Measurements from ENCODE around the gene CYFIP1.

Gene CYFIP1

DNA sequence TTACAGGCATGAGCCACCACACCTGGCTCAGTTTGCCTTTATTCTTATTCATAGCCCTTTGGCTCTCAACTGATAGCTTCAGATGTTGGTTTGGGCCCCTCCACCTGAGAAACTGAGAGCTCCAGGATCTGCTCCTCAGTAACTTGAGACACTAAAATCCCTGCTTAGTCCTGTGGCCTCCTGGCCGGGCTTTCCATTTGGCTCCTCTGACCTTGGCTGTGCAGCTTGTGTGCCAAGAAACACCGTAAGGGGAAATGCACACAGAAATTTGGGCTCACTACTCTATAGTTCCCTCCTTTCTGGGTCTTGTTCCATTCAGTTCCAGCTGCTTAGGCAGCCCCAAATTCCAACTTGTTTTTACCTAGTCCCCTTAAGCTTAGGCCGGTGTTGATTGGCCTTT is 116.8 kb downstream of the CYFIP1 start:
- TF ChIP-seq USF1 (IDR thresholded peaks at IDR 0.05): no peak
- no peak for TF ChIP-seq TEAD4 (IDR thresholded peaks at IDR 0.05)
- TF ChIP-seq, protein P1, sequence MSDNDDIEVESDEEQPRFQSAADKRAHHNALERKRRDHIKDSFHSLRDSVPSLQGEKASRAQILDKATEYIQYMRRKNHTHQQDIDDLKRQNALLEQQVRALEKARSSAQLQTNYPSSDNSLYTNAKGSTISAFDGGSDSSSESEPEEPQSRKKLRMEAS (IDR thresholded peaks at IDR 0.05): no peak
- no peak for TF ChIP-seq CEBPB (IDR thresholded peaks at IDR 0.05)

DNA sequence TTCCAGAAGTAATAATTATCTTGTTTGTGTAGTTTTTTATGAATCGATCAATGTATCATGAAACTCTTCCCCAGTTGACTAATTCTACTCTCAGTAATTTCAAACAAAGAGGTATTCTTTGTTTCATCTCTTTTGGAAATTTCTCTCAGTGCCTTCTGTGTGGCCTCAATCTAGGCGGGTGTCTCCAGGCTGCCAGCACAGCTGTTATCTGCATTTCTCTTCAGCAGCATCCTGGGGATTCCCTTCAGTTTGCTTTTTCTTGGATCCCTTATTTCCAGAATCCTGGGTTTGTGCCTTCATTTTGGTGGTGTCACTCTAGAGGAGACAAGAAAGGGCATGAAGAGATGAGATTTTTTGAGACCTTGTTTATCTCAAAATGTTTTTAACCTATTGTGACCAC is 119.0 kb downstream of the CYFIP1 start:
- no peak for TF ChIP-seq YY1 (IDR thresholded peaks at IDR 0.05; ENCODE audit: low read depth)
- TF ChIP-seq TCF12 (IDR thresholded peaks at IDR 0.05; ENCODE audit: low read depth): no peak
- no peak for TF ChIP-seq FOXM1 (IDR thresholded peaks at IDR 0.05; ENCODE audit: borderline replicate concordance, low read depth)
- TF ChIP-seq CEBPB (IDR thresholded peaks at IDR 0.05): no peak
- no peak for TF ChIP-seq TEAD4 (IDR thresholded peaks at IDR 0.05)
- TF ChIP-seq, protein P1 (IDR thresholded peaks at IDR 0.05): no peak
- no peak for TF ChIP-seq CREB1 (IDR thresholded peaks at IDR 0.05; ENCODE audit: low read depth)
- TF ChIP-seq REST (IDR thresholded peaks at IDR 0.05; ENCODE audit: low read depth): no peak
- TF ChIP-seq RAD21 (IDR thresholded peaks at IDR 0.05; ENCODE audit: low read depth): no peak

DNA sequence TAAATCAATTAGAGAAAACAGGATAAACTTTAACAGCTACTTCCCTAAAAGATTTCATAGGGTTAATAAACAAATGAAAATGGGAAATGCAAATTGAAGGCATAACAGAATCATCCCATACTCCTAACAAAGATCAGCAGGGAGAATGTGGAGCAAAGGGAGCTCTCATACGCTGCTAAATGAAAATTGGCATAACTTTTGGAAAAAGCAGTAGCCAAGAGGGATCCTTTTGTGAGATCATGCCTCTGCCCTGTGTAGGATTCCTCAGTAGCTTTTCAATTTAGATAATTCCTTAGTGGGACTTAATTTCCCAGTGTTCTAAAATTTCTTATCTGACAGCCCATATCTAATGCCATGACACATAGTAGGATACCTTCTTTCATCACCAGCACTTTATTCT is 123.5 kb downstream of the CYFIP1 start:
- no peak for TF ChIP-seq ZBTB7A (IDR thresholded peaks at IDR 0.05; ENCODE audit: low read depth)
- TF ChIP-seq TCF12 (IDR thresholded peaks at IDR 0.05; ENCODE audit: low read depth): no peak
- TF ChIP-seq TAF1 (IDR thresholded peaks at IDR 0.05; ENCODE audit: low read depth): no peak
- TF ChIP-seq TEAD4 (IDR thresholded peaks at IDR 0.05): no peak
- TF ChIP-seq CREB1 (IDR thresholded peaks at IDR 0.05; ENCODE audit: low read depth): no peak
- no peak for TF ChIP-seq EGR1 (IDR thresholded peaks at IDR 0.05)
- TF ChIP-seq NFIC (IDR thresholded peaks at IDR 0.05): no peak
- TF ChIP-seq EP300 (IDR thresholded peaks at IDR 0.05; ENCODE audit: borderline replicate concordance): no peak
- TF ChIP-seq RAD21 (IDR thresholded peaks at IDR 0.05; ENCODE audit: low read depth): no peak
- TF ChIP-seq YY1 (IDR thresholded peaks at IDR 0.05; ENCODE audit: low read depth): no peak
- TF ChIP-seq, protein P1 (IDR thresholded peaks at IDR 0.05): no peak

- TF ChIP-seq, protein P1 (IDR thresholded peaks at IDR 0.05): no peak
- TF ChIP-seq REST (IDR thresholded peaks at IDR 0.05; ENCODE audit: low read depth) (no peak), CEBPB (IDR thresholded peaks at IDR 0.05) (no peak), RAD21 (IDR thresholded peaks at IDR 0.05; ENCODE audit: low read depth) (no peak), TCF12 (IDR thresholded peaks at IDR 0.05; ENCODE audit: low read depth) (no peak), YY1 (IDR thresholded peaks at IDR 0.05; ENCODE audit: low read depth) (no peak), EGR1 (IDR thresholded peaks at IDR 0.05) (no peak), TEAD4 (IDR thresholded peaks at IDR 0.05) (no peak), FOXM1 (IDR thresholded peaks at IDR 0.05; ENCODE audit: borderline replicate concordance, low read depth) (no peak), NFIC (IDR thresholded peaks at IDR 0.05) (no peak), TAF1 (IDR thresholded peaks at IDR 0.05; ENCODE audit: low read depth) (no peak), ZBTB7A (IDR thresholded peaks at IDR 0.05; ENCODE audit: low read depth) (no peak)
Measured at GRCh38 chr15:22855791-22856190, 124.4 kb downstream of the CYFIP1 start.

DNA sequence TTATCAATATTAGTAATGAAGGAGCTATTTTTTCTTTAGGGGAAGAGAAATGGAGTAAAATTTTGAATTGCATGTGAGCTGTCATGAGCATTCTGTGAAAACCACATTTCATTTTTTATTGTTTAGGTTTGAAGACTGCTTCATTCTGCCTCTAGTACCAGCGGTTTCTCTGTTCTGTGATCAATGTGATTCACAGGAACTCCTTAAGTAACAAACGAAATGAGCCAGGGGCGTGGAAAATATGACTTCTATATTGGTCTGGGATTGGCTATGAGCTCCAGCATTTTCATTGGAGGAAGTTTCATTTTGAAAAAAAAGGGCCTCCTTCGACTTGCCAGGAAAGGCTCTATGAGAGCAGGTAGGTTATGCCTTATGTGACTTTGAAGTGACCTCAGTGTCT is 128.7 kb downstream of the CYFIP1 start:
- TF ChIP-seq CREB1 (IDR thresholded peaks at IDR 0.05; ENCODE audit: low read depth) (no peak), EGR1 (IDR thresholded peaks at IDR 0.05) (no peak), TCF12 (IDR thresholded peaks at IDR 0.05; ENCODE audit: low read depth) (no peak), CEBPB (IDR thresholded peaks at IDR 0.05) (no peak), USF1 (IDR thresholded peaks at IDR 0.05) (no peak)

GRCh38 chr15:22850055-22850454 is 130.1 kb downstream of the CYFIP1 start:
- no peak for TF ChIP-seq YY1 (IDR thresholded peaks at IDR 0.05; ENCODE audit: low read depth)
- no peak for TF ChIP-seq CEBPB (IDR thresholded peaks at IDR 0.05)
- TF ChIP-seq NFIC (IDR thresholded peaks at IDR 0.05): no peak
- TF ChIP-seq EGR1 (IDR thresholded peaks at IDR 0.05): no peak
- no peak for TF ChIP-seq EP300 (IDR thresholded peaks at IDR 0.05; ENCODE audit: borderline replicate concordance)
- no peak for TF ChIP-seq TCF12 (IDR thresholded peaks at IDR 0.05; ENCODE audit: low read depth)
